HL-60 (cell line): Measurements from ENCODE around the gene DNM3.

ENCODE experiments used
- CTCF ChIP-seq: IDR thresholded peaks from one replicate; pipeline ENCODE4 v1.5.1; 2011; ENCODE audit warnings: low read length, control low read depth, inconsistent platforms; ENCODE audit not compliant: insufficient read depth
- REST ChIP-seq: IDR thresholded peaks from 2 replicates; pipeline ENCODE4 v1.6.1; 2012; ENCODE audit warnings: low read depth; ENCODE audit not compliant: insufficient replicate concordance

GRCh38 chr1:171972846-171973245, 131.5 kb downstream of the DNM3 start:
- TF ChIP-seq CTCF = no peak
- TF ChIP-seq REST = no peak
